HEK293 (cell line): ENCODE measurements around the gene VASN.

Experiments used
- CTCF ChIP-seq: fragments of 450-650 bp; formaldehyde crosslinking; IDR thresholded peaks from 2 replicates; pipeline ENCODE4 v1.5.1; 2016; ENCODE audit warnings: missing biosample characterization, missing genetic modification characterization
- GLIS1 ChIP-seq: fragments of 450-650 bp; formaldehyde crosslinking; IDR thresholded peaks from 2 replicates; pipeline ENCODE4 v1.5.1; 2016; ENCODE audit warnings: missing biosample characterization, missing genetic modification characterization
- HOXA7 ChIP-seq: sonication (generic); formaldehyde crosslinking; IDR thresholded peaks from 2 replicates; pipeline ENCODE4 v1.8.1; 2022; ENCODE audit warnings: missing genetic modification reagents, borderline replicate concordance
- KLF8 ChIP-seq: fragments of 450-650 bp; formaldehyde crosslinking; IDR thresholded peaks from 2 replicates; pipeline ENCODE4 v1.5.1; 2016; ENCODE audit warnings: missing biosample characterization, missing genetic modification characterization
- OVOL3 ChIP-seq: fragments of 450-650 bp; formaldehyde crosslinking; IDR thresholded peaks from 2 replicates; pipeline ENCODE4 v1.5.1; 2016; ENCODE audit warnings: missing biosample characterization, missing genetic modification characterization
- PBX3 ChIP-seq: sonication (generic); formaldehyde crosslinking; IDR thresholded peaks from 2 replicates; pipeline ENCODE4 v1.8.1; 2022; ENCODE audit warnings: mild to moderate bottlenecking, moderate library complexity, missing genetic modification reagents
- REST ChIP-seq: fragments of 450-650 bp; formaldehyde crosslinking; IDR thresholded peaks from 2 replicates; pipeline ENCODE4 v1.5.1; 2016; ENCODE audit warnings: missing biosample characterization, missing genetic modification characterization
- SALL2 ChIP-seq: fragments of 450-650 bp; formaldehyde crosslinking; IDR thresholded peaks from 2 replicates; pipeline ENCODE4 v1.5.0; 2017; ENCODE audit warnings: missing biosample characterization, mild to moderate bottlenecking, missing genetic modification characterization, borderline replicate concordance
- SP2 ChIP-seq: fragments of 450-650 bp; formaldehyde crosslinking; IDR thresholded peaks from 2 replicates; pipeline ENCODE4 v1.5.1; 2016; ENCODE audit warnings: missing biosample characterization, missing genetic modification characterization
- SP7 ChIP-seq: fragments of 450-650 bp; formaldehyde crosslinking; IDR thresholded peaks from 2 replicates; pipeline ENCODE4 v1.5.1; 2016; ENCODE audit warnings: missing biosample characterization, missing genetic modification characterization
- ZBTB17 ChIP-seq: fragments of 450-650 bp; formaldehyde crosslinking; IDR thresholded peaks from 2 replicates; pipeline ENCODE4 v1.5.1; 2016; ENCODE audit warnings: missing biosample characterization, missing genetic modification characterization
- ZBTB6 ChIP-seq: fragments of 450-650 bp; formaldehyde crosslinking; IDR thresholded peaks from 2 replicates; pipeline ENCODE4 v1.5.1; 2017; ENCODE audit warnings: missing biosample characterization, missing genetic modification characterization
- ZFHX2 ChIP-seq: fragments of 450-650 bp; formaldehyde crosslinking; conservative IDR thresholded peaks from 2 replicates; pipeline ENCODE4 v1.5.1; 2016; ENCODE audit warnings: missing biosample characterization, missing genetic modification characterization
- ZFP69B ChIP-seq: fragments of 450-650 bp; formaldehyde crosslinking; IDR thresholded peaks from 2 replicates; pipeline ENCODE4 v1.5.1; 2016; ENCODE audit warnings: missing biosample characterization, missing genetic modification characterization
- ZNF148 ChIP-seq: fragments of 450-650 bp; formaldehyde crosslinking; IDR thresholded peaks from 2 replicates; pipeline ENCODE4 v1.5.0; 2017; ENCODE audit warnings: missing biosample characterization, missing genetic modification characterization, borderline replicate concordance
- ZNF16 ChIP-seq: fragments of 450-650 bp; formaldehyde crosslinking; IDR thresholded peaks from 2 replicates; pipeline ENCODE4 v1.5.1; 2016; ENCODE audit warnings: low read depth, missing biosample characterization, missing genetic modification characterization
- ZNF18 ChIP-seq: fragments of 450-650 bp; formaldehyde crosslinking; IDR thresholded peaks from 2 replicates; pipeline ENCODE4 v1.5.1; 2016; ENCODE audit warnings: missing biosample characterization, missing genetic modification characterization
- ZNF26 ChIP-seq: fragments of 450-650 bp; formaldehyde crosslinking; IDR thresholded peaks from 2 replicates; pipeline ENCODE4 v1.5.1; 2016; ENCODE audit warnings: missing biosample characterization, missing genetic modification characterization
- ZNF350 ChIP-seq: fragments of 450-650 bp; formaldehyde crosslinking; IDR thresholded peaks from 2 replicates; pipeline ENCODE4 v1.5.0; 2017; ENCODE audit warnings: missing biosample characterization, mild to moderate bottlenecking, missing genetic modification characterization
- ZNF394 ChIP-seq: fragments of 450-650 bp; formaldehyde crosslinking; IDR thresholded peaks from 2 replicates; pipeline ENCODE4 v1.5.1; 2016; ENCODE audit warnings: missing biosample characterization, missing genetic modification characterization, mild to moderate bottlenecking, moderate library complexity, borderline replicate concordance
- ZNF423 ChIP-seq: fragments of 450-650 bp; formaldehyde crosslinking; IDR thresholded peaks from 2 replicates; pipeline ENCODE4 v1.5.1; 2016; ENCODE audit warnings: missing biosample characterization, missing genetic modification characterization
- ZNF530 ChIP-seq: fragments of 450-650 bp; formaldehyde crosslinking; IDR thresholded peaks from 2 replicates; pipeline ENCODE4 v1.5.1; 2016; ENCODE audit warnings: low read depth, missing biosample characterization, missing genetic modification characterization
- ZNF660 ChIP-seq: fragments of 450-650 bp; IDR thresholded peaks from 2 replicates; pipeline ENCODE4 v1.5.1; 2018; ENCODE audit warnings: missing biosample characterization, mild to moderate bottlenecking, missing genetic modification characterization
- ZNF76 ChIP-seq: fragments of 450-650 bp; formaldehyde crosslinking; IDR thresholded peaks from 2 replicates; pipeline ENCODE4; 2016; ENCODE audit warnings: low read depth, missing biosample characterization, missing genetic modification characterization, borderline replicate concordance
- ZNF777 ChIP-seq: fragments of 450-650 bp; formaldehyde crosslinking; IDR thresholded peaks from 2 replicates; pipeline ENCODE4 v1.5.1; 2017; ENCODE audit warnings: missing biosample characterization, missing genetic modification characterization, borderline replicate concordance
- ZNF843 ChIP-seq: fragments of 450-650 bp; formaldehyde crosslinking; IDR thresholded peaks from 2 replicates; pipeline ENCODE4 v1.5.1; 2016; ENCODE audit warnings: missing biosample characterization, missing genetic modification characterization

VASN gene

GRCh38 chr16:4339909-4340308 is 31.7 kb upstream of the VASN start (continued):
- peak; percentile 35; the same call in 1 of the 2 replicates for TF ChIP-seq CTCF
- TF ChIP-seq ZNF148 (tag by site-specific recombination) = no peak
- no peak for TF ChIP-seq SALL2 (tag by site-specific recombination)
- no peak for TF ChIP-seq ZNF76 (tag by site-specific recombination)
- no peak for TF ChIP-seq ZNF350
- peak; percentile 51 for TF ChIP-seq ZFHX2 (tag by site-specific recombination)
- TF ChIP-seq ZNF660 = peak; percentile 35; the same call in 1 of the 2 replicates
- TF ChIP-seq PBX3 = no peak
- TF ChIP-seq GLIS1 = peak; percentile 21; the same call in 1 of the 2 replicates
- no peak for TF ChIP-seq ZFP69B (tag by site-specific recombination)
- TF ChIP-seq ZNF26 = no peak
- TF ChIP-seq REST (tag by site-specific recombination) = no peak
- 0 out of 2 replicates have a peak, but pooled peaks have one; percentile 40 for TF ChIP-seq ZNF423 (tag by site-specific recombination)
- TF ChIP-seq ZNF16 (tag by site-specific recombination) = no peak
- TF ChIP-seq ZNF18 = no peak
- no peak for TF ChIP-seq KLF8 (tag by site-specific recombination)
- TF ChIP-seq ZNF530 (tag by site-specific recombination) = no peak
- peak; percentile 28; the same call in 1 of the 2 replicates for TF ChIP-seq SP2 (tag by site-specific recombination)
- no peak for TF ChIP-seq OVOL3 (tag by site-specific recombination)
- no peak for TF ChIP-seq ZBTB17
- no peak for TF ChIP-seq HOXA7 (CRISPR knock-in tag)
- TF ChIP-seq ZBTB6 (tag by site-specific recombination) = no peak
- no peak for TF ChIP-seq ZNF843 (tag by site-specific recombination)
- TF ChIP-seq SP7 (tag by site-specific recombination) = peak; percentile 64; the same call in 1 of the 2 replicates
- no peak for TF ChIP-seq ZNF394 (tag by site-specific recombination)
- no peak for TF ChIP-seq ZNF777 (tag by site-specific recombination)
